Loucy (cell line): ENCODE results near the gene TMEM132D.

Experiments used
- CTCF ChIP-seq: fragments of 200-600 bp; sonication (generic); conservative IDR thresholded peaks from 2 replicates; pipeline ENCODE4 v1.5.1; 2014; ENCODE audit warnings: mild to moderate bottlenecking, antibody characterized with exemption, low read length
- EZH2phosphoT487 ChIP-seq: fragments of 200-600 bp; IDR thresholded peaks from 2 replicates; pipeline ENCODE4 v1.6.1; 2018; ENCODE audit warnings: antibody characterized with exemption, mild to moderate bottlenecking, moderate library complexity, borderline replicate concordance

- TF ChIP-seq CTCF (no peak), EZH2phosphoT487 (no peak)
These were observed 62.6 kb downstream of the TMEM132D start for GRCh38 chr12:129841251-129841650.
